Mesothelial cell of epicardium (in vitro differentiated cells): ENCODE measurements around the gene KIF2B. TPM values are rescaled to one million over a fixed set of nuclear protein-coding genes. Genes with fewer than 3 reads are reported as not detected.

Experiments used
- DNase-seq, 2 experiments: peaks; one replicate each; pipeline ENCODE4 v3.0.0; 2021; ENCODE audit warnings: low spot score in 2 of 2; ENCODE audit not compliant: unreplicated experiment in 2 of 2
- H3K27ac Mint-ChIP-seq: 2 replicates; pipeline ENCODE4 v1.8.0; 2021; ENCODE audit warnings: mixed read lengths
- H3K27me3 Mint-ChIP-seq: 2 replicates; pipeline ENCODE4 v1.8.0; 2021; ENCODE audit warnings: low read depth, mixed read lengths
- H3K36me3 Mint-ChIP-seq: 2 replicates; pipeline ENCODE4 v1.8.0; 2021; ENCODE audit warnings: mixed read lengths
- H3K4me1 Mint-ChIP-seq: 2 replicates; pipeline ENCODE4 v1.8.0; 2021; ENCODE audit warnings: mixed read lengths
- H3K4me3 Mint-ChIP-seq: 2 replicates; pipeline ENCODE4 v1.8.0; 2021; ENCODE audit warnings: mild to moderate bottlenecking, moderate library complexity, mixed read lengths
- H3K9me3 Mint-ChIP-seq: 2 replicates; pipeline ENCODE4 v1.8.0; 2021; ENCODE audit warnings: mixed read lengths
- total RNA-seq: library from RNA; stranded (reverse); gene quantifications from 3 replicates; pipeline ENCODE4 v1.2.1, GENCODE V29; 2021
- TF ChIP-seq, protein P1 (sequence below): fragments of 200-600 bp; sonication (generic); IDR thresholded peaks from one replicate; pipeline ENCODE4 v1.5.0; 2021; ENCODE audit warnings: antibody characterized with exemption; ENCODE audit not compliant: unreplicated experiment

The KIF2B gene
- total RNA-seq, 1 donor from 2014 or later, result not detected

DNA sequence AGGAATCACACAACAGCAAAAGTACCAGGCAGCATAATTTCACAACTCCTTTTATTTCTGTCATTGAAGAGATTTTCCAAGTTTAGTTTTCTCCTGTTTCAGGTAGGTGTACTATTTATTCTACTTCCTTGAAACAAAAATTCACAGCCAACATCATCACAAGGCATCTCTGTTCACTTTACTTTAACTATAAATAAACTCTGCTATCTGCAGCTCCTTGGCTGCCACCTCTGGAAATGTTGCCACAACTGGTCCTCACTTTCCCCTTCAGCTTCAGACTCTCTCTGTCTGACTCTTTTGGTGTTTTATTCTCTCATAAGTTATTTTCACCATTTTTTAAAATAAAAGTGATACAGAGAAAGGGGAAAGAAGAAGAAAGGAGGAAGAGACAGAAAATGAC lies 27.9 kb upstream of the KIF2B start:
- Mint-ChIP-seq H3K4me3 (no peak overlapping the region), H3K4me1 (peaks cover 3% of the 10 kb centered on the region), H3K27ac (no peak overlapping the region), H3K27me3 (no peaks in the 10 kb centered on the region), H3K9me3 (no peaks in the 10 kb centered on the region), H3K36me3 (no peaks in the 10 kb centered on the region)
- TF ChIP-seq, protein P1, sequence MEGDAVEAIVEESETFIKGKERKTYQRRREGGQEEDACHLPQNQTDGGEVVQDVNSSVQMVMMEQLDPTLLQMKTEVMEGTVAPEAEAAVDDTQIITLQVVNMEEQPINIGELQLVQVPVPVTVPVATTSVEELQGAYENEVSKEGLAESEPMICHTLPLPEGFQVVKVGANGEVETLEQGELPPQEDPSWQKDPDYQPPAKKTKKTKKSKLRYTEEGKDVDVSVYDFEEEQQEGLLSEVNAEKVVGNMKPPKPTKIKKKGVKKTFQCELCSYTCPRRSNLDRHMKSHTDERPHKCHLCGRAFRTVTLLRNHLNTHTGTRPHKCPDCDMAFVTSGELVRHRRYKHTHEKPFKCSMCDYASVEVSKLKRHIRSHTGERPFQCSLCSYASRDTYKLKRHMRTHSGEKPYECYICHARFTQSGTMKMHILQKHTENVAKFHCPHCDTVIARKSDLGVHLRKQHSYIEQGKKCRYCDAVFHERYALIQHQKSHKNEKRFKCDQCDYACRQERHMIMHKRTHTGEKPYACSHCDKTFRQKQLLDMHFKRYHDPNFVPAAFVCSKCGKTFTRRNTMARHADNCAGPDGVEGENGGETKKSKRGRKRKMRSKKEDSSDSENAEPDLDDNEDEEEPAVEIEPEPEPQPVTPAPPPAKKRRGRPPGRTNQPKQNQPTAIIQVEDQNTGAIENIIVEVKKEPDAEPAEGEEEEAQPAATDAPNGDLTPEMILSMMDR, result no peak
- DNase-seq, result no peak

DNA sequence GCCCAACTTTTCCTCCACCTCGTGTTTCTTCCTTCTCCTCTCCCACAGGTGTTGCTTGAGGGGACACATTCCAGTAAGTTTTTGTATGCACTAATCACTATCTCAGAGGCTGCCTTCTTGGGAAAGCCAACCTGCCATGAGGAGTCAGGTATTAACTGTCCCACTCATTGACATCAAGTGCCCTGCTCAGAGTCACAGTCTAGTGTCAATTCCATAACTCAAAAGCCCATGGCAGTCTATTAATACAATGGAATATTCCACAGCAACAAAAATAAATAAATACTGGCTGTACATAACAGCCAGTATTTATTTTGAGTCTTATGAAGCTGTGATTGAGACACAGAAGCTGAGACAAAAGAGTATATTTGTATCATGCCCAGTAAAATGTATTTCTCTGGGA lies 26.1 kb upstream of the KIF2B start:
- DNase-seq, result no peak
- Mint-ChIP-seq H3K27me3 (no peaks in the 10 kb centered on the region), H3K4me3 (no peak overlapping the region), H3K36me3 (no peaks in the 10 kb centered on the region), H3K4me1 (peaks cover 3% of the 10 kb centered on the region), H3K9me3 (no peaks in the 10 kb centered on the region), H3K27ac (no peak overlapping the region)
- TF ChIP-seq, protein P1, result no peak

DNA sequence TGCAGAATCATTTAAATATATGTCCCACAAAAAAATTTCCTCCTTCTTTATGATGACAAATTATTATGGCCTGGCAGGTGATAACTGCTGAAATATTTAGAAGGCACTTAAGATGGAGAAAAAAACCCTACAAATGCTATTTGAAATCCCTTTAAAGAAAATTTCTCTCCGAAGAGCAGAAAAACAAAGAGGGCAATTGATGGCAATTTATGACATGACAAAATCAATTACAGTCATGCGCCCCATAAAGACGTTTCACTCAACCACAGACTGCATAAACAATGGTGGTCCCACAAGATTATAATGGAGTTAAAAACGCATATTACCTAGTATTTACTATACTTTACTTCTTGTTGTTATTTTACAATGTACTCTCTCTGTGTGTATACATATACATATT lies 25.2 kb upstream of the KIF2B start:
- no peak overlapping the region for H3K27ac Mint-ChIP-seq
- no peaks in the 10 kb centered on the region for H3K36me3 Mint-ChIP-seq
- TF ChIP-seq, protein P1, result no peak
- no peaks in the 10 kb centered on the region for H3K27me3 Mint-ChIP-seq
- DNase-seq, result no peak
- peaks cover 3% of the 10 kb centered on the region for H3K4me1 Mint-ChIP-seq
- H3K4me3 Mint-ChIP-seq, result no peak overlapping the region
- no peaks in the 10 kb centered on the region for H3K9me3 Mint-ChIP-seq

DNA sequence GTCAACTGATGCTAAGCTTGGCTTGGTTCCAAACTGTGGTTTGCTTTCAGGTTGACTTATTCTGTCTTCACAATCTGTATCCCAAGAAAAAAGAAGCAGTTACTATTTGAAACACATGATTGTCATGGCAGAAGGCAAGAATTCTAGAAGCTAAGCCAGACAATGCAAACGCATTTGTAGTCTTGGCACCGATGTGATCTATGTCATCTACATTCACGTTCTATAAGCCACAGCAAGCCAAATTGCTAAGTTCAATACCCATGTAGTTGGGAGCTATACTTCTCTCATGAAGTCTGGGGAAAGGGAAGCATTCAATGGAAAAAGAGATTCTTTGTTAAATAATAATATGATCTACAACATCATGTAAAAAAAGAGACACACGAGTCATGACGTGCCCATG lies 18.3 kb upstream of the KIF2B start:
- TF ChIP-seq, protein P1, result no peak
- Mint-ChIP-seq H3K27ac (no peak overlapping the region), H3K4me3 (no peak overlapping the region), H3K36me3 (no peaks in the 10 kb centered on the region), H3K4me1 (peaks cover 3% of the 10 kb centered on the region), H3K27me3 (no peaks in the 10 kb centered on the region), H3K9me3 (no peaks in the 10 kb centered on the region)
- no peak for DNase-seq

DNA sequence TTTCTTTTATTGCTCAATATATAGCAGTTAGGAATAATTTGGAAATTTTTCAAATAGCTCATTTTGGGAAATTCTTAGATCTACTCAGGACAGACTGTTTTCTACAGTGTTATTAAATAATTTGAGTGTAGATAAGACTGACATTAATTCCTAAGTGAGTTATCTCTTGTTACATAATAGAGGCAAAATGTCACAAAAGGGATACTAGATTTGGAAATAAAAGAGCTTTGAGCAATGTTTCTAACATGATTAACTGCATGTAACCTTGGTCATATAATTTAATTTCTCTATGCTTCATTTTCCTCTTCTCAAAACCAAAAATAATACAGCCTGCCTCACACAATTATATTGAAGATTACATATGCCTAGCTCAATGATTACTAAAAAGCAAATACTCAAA lies 16.3 kb upstream of the KIF2B start:
- H3K27me3 Mint-ChIP-seq, result no peaks in the 10 kb centered on the region
- DNase-seq, result no peak
- H3K36me3 Mint-ChIP-seq, result no peaks in the 10 kb centered on the region
- H3K4me1 Mint-ChIP-seq, result no peaks in the 10 kb centered on the region
- no peak overlapping the region for H3K27ac Mint-ChIP-seq
- H3K4me3 Mint-ChIP-seq, result no peak overlapping the region
- TF ChIP-seq, protein P1, result no peak
- H3K9me3 Mint-ChIP-seq, result peaks cover 5% of the 10 kb centered on the region

DNA sequence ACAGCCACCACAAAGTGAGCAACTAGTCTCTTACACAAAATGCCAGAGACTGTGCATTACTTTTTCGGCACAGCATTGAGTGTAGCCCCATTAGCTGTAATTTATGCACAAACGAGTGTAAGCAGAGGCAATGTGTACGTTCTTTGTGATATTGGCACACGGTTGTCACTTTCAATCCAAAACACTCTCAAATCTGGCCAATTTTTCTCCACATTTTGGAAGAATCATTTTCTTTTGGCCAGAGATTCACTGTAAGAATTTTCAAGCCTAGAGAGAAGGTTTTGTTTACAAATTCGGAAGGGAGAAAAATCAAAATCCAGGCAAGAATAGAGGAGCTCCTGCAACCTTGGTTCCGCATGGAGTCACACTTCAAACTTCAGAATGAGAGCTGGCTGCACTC lies 15.4 kb upstream of the KIF2B start:
- TF ChIP-seq, protein P1, result no peak
- no peak overlapping the region for H3K4me3 Mint-ChIP-seq
- no peak overlapping the region for H3K27ac Mint-ChIP-seq
- no peaks in the 10 kb centered on the region for H3K27me3 Mint-ChIP-seq
- H3K9me3 Mint-ChIP-seq, result peaks cover 5% of the 10 kb centered on the region
- DNase-seq, result no peak
- no peaks in the 10 kb centered on the region for H3K36me3 Mint-ChIP-seq
- H3K4me1 Mint-ChIP-seq, result no peaks in the 10 kb centered on the region
